ENCODE results near the gene CCDC170. TPM values are rescaled to one million over a fixed set of nuclear protein-coding genes. Genes with fewer than 3 reads are reported as not detected.
"Not testable (repeated sequence)": the region's sequence is repeated elsewhere in the genome, so short reads cannot be mapped to it uniquely, and the experiment has no call there.

Gene CCDC170
- 5.3 TPM for polyA plus RNA-seq (ENCODE audit: insufficient read length)
- long read RNA-seq, donor 1, full-length matches to known transcripts: 1 of 1 reads
- long read RNA-seq, donor 1, partial matches to known transcripts: 0 of 1 reads
- long read RNA-seq, donor 1, other reads (novel, unspliced or antisense): 0 of 1 reads
- long read RNA-seq, donor 2: 0 reads
- long read RNA-seq, donor 3, full-length matches to known transcripts: 3 of 3 reads
- long read RNA-seq, donor 3, partial matches to known transcripts: 0 of 3 reads
- long read RNA-seq, donor 3, other reads (novel, unspliced or antisense): 0 of 3 reads
- long read RNA-seq, donor 4: 0 reads
- long read RNA-seq, donor 5: 0 reads
- long read RNA-seq, donor 6: 0 reads
- long read RNA-seq, donor 7: 0 reads
- long read RNA-seq, donor 8, full-length matches to known transcripts: 1 of 1 reads
- long read RNA-seq, donor 8, partial matches to known transcripts: 0 of 1 reads
- long read RNA-seq, donor 8, other reads (novel, unspliced or antisense): 0 of 1 reads

- peak; percentile 61 for DNase-seq
These were observed at the start of gene CCDC170 for GRCh38 chr6:151493804-151494234. CCDC170 (plus strand) TSS chr6:151494017; CDS start chr6:151494129, 112 bp downstream.

- no peak for DNase-seq
These were observed 48.3 kb upstream of the CCDC170 start for GRCh38 chr6:151445482-151445881.

- no peak for DNase-seq
These were observed 46.6 kb upstream of the CCDC170 start for GRCh38 chr6:151447237-151447636.

- DNase-seq: no peak
These were observed 45.2 kb upstream of the CCDC170 start for GRCh38 chr6:151448623-151449022.

GRCh38 chr6:151450928-151451327 lies 42.9 kb upstream of the CCDC170 start:
- not testable (repeated sequence) for DNase-seq

GRCh38 chr6:151451417-151451949 lies 42.3 kb upstream of the CCDC170 start:
- DNase-seq: no peak

- DNase-seq: peak; percentile 100
These were observed 41.7 kb upstream of the CCDC170 start, which contains the start of gene RMND1 for GRCh38 chr6:151451950-151452749. RMND1 (minus strand) TSS chr6:151452126; CDS start chr6:151445811, 6,315 bp downstream.

- DNase-seq: no peak
These were observed 40.9 kb upstream of the CCDC170 start for GRCh38 chr6:151452750-151453427.

GRCh38 chr6:151455751-151456398 lies 37.9 kb upstream of the CCDC170 start:
- not testable (repeated sequence) for DNase-seq

- no peak for DNase-seq
These were observed 32.1 kb upstream of the CCDC170 start for GRCh38 chr6:151461673-151462072.

- DNase-seq: no peak
These were observed 29.1 kb upstream of the CCDC170 start for GRCh38 chr6:151464702-151465101.

GRCh38 chr6:151475653-151476523 lies 17.9 kb upstream of the CCDC170 start:
- no peak for DNase-seq

GRCh38 chr6:151477726-151478125 lies 16.1 kb upstream of the CCDC170 start:
- no peak for DNase-seq

- DNase-seq: no peak
These were observed 15.1 kb upstream of the CCDC170 start for GRCh38 chr6:151478670-151479069.

- no peak for DNase-seq
These were observed 12.0 kb upstream of the CCDC170 start for GRCh38 chr6:151481786-151482185.

- peak; percentile 42 for DNase-seq
These were observed 11.5 kb upstream of the CCDC170 start for GRCh38 chr6:151482290-151482689.

- DNase-seq: no peak
These were observed 9.8 kb upstream of the CCDC170 start for GRCh38 chr6:151483994-151484393.

GRCh38 chr6:151488226-151488625 lies 5.6 kb upstream of the CCDC170 start:
- no peak for DNase-seq

GRCh38 chr6:151490996-151491395 lies 2.8 kb upstream of the CCDC170 start:
- no peak for DNase-seq

GRCh38 chr6:151493161-151493803 lies 535 bp upstream of the CCDC170 start:
- no peak for DNase-seq
